ENCODE measurements around the gene RAB11FIP3. TPM values are rescaled to one million over a fixed set of nuclear protein-coding genes. Genes with fewer than 3 reads are reported as not detected.
"Not testable (repeated sequence)": the region's sequence is repeated elsewhere in the genome, so short reads cannot be mapped to it uniquely, and the experiment has no call there.

Gene RAB11FIP3
- total RNA-seq, 1 experiment from 2014 or later, result 33.7 TPM

DNA sequence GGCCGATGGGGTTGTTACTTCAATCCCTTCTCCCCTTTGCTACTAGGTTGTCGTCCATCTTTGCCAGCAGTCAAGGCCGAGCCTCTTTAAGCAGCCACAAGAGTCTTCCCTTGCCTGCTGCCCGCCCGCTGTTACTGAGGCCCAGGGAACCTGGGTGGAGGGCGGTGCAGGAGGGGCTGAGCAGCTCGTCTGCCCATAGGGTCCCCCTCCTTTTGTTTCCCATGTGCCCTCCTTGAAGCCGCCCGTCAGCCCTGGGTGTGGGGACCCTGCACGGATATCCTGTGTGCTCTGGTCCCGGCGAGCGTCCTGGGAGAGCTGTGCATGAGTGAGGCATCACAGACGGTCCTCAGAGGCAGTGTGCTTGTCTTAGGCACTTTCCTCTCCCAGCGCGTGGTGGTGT is 64.2 kb downstream of the RAB11FIP3 start:
- Mint-ChIP-seq H3K27me3 (ENCODE audit: unreplicated experiment) (no peaks in the 10 kb centered on the region), H3K36me3 (ENCODE audit: insufficient read depth, unreplicated experiment) (peaks cover 5% of the 10 kb centered on the region), H3K4me3 (ENCODE audit: low read depth, unreplicated experiment) (no peak overlapping the region), H3K27ac (ENCODE audit: unreplicated experiment) (no peak overlapping the region), H3K9me3 (ENCODE audit: low read depth, unreplicated experiment) (no peaks in the 10 kb centered on the region), H3K4me1 (ENCODE audit: low read depth, unreplicated experiment) (no peaks in the 10 kb centered on the region)
- CTCF ChIA-PET, result no interaction called here
- TF ChIP-seq, protein P1, sequence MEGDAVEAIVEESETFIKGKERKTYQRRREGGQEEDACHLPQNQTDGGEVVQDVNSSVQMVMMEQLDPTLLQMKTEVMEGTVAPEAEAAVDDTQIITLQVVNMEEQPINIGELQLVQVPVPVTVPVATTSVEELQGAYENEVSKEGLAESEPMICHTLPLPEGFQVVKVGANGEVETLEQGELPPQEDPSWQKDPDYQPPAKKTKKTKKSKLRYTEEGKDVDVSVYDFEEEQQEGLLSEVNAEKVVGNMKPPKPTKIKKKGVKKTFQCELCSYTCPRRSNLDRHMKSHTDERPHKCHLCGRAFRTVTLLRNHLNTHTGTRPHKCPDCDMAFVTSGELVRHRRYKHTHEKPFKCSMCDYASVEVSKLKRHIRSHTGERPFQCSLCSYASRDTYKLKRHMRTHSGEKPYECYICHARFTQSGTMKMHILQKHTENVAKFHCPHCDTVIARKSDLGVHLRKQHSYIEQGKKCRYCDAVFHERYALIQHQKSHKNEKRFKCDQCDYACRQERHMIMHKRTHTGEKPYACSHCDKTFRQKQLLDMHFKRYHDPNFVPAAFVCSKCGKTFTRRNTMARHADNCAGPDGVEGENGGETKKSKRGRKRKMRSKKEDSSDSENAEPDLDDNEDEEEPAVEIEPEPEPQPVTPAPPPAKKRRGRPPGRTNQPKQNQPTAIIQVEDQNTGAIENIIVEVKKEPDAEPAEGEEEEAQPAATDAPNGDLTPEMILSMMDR (IDR thresholded peaks at IDR 0.05; ENCODE audit: unreplicated experiment), result no peak
- intact Hi-C loops (cut with micrococcal nuclease; ENCODE audit: unreplicated experiment), result no loop called here
- BruUV-seq (replicated peaks), result no TSS peak
- DNase-seq, result no peak

DNA sequence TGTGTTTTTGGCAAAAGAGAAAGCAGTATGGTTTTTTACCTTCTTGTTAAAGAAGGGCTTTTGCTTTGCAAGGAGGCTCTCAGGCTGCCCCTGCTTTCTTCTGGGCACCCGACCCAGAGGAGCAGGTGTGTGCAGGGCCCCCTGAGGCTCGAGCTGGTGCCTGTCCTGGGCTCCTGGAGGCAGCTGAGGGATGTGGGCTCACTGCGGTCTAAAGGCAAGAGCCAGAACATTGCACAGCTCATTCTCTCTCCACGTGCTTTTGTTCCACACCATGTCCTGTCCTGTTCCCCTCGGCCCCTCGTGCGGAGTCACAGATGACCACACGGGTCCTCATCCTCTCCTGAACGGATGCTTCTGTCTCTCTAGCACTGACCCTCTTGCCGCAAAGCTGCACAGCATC is 65.3 kb downstream of the RAB11FIP3 start:
- Mint-ChIP-seq H3K4me3 (ENCODE audit: low read depth, unreplicated experiment) (no peak overlapping the region), H3K27ac (ENCODE audit: unreplicated experiment) (no peak overlapping the region), H3K27me3 (ENCODE audit: unreplicated experiment) (no peaks in the 10 kb centered on the region), H3K9me3 (ENCODE audit: low read depth, unreplicated experiment) (no peaks in the 10 kb centered on the region), H3K36me3 (ENCODE audit: insufficient read depth, unreplicated experiment) (peaks cover 5% of the 10 kb centered on the region), H3K4me1 (ENCODE audit: low read depth, unreplicated experiment) (no peaks in the 10 kb centered on the region)
- no peak for DNase-seq
- BruUV-seq (replicated peaks), result no TSS peak
- CTCF ChIA-PET, result no interaction called here
- intact Hi-C loops (cut with micrococcal nuclease; ENCODE audit: unreplicated experiment), result no loop called here
- TF ChIP-seq, protein P1 (IDR thresholded peaks at IDR 0.05; ENCODE audit: unreplicated experiment), result no peak

DNA sequence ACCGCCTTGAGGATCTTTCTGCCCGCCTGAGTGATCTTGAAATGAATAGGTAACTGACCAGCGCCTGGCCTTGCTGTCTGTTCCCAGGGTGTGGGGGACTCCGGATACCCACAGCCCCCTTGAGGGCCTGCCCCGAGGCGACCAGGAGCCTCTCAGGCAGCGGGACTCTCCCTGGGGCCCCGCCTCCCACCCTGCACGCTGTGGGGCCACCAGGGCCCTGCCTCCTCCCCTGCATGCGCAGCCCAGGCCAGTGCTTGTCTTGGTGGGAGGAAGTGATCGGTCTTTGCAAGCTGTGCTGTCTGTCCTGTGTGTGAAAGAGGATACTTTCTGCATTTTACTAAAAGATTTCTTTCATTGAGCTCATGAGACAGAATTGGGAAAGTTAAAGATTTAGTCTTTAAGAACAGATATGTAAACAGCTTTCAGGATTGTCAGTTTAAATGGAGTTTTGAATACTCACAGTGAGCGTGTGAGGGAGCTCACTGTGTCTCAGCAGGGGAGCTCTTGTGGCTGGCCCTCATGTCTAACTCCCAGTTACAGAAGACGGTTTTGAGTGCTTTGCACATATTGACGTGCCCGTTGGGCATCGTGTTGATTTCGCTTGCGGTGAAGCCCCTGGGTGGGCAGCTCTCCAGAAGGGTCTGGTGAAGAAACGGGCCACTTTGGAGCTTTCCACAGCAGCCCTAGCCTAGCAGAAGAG is 65.9 kb downstream of the RAB11FIP3 start:
- no TSS peak for BruUV-seq (replicated peaks)
- TF ChIP-seq, protein P1 (IDR thresholded peaks at IDR 0.05; ENCODE audit: unreplicated experiment), result no peak
- DNase-seq, result no peak
- no peaks in the 10 kb centered on the region for H3K4me1 Mint-ChIP-seq (ENCODE audit: low read depth, unreplicated experiment)
- CTCF ChIA-PET, result no interaction called here
- no peak overlapping the region for H3K27ac Mint-ChIP-seq (ENCODE audit: unreplicated experiment)
- H3K4me3 Mint-ChIP-seq (ENCODE audit: low read depth, unreplicated experiment), result no peak overlapping the region
- H3K36me3 Mint-ChIP-seq (ENCODE audit: insufficient read depth, unreplicated experiment), result peaks cover 5% of the 10 kb centered on the region
- H3K9me3 Mint-ChIP-seq (ENCODE audit: low read depth, unreplicated experiment), result no peaks in the 10 kb centered on the region
- no peaks in the 10 kb centered on the region for H3K27me3 Mint-ChIP-seq (ENCODE audit: unreplicated experiment)
- intact Hi-C loops (cut with micrococcal nuclease; ENCODE audit: unreplicated experiment), result no loop called here

DNA sequence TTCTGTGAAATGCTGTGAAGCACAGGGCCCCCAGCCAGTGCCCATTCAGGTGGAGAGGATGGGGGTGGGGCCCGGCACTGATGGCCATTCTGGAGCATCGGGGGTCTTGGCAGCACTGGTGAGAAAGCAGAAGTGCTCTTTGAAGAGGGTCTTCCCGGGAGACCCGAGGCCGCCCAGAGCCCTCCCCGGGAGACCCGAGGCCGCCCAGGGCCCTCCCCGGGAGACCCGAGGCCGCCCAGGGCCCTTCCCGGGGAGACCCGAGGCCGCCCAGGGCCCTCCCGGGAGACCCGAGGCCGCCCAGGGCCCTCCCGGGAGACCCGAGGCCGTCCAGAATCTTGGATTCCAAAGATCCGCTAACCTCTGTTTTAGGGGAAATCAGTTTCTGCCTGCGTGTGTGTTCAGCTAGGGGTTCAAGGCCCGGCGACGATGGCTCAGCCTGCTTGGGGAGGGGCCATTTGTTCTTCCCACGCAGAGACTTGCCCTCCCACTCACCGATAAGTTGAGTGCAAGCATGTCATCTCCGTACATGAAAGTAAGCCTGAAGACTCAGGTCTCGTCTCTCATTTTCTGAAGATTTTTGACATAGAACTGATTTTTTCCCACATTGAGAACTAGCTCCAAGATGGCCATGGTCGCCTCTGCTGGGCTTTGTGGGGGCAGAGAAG is 66.9 kb downstream of the RAB11FIP3 start:
- Mint-ChIP-seq H3K9me3 (ENCODE audit: low read depth, unreplicated experiment) (no peaks in the 10 kb centered on the region), H3K36me3 (ENCODE audit: insufficient read depth, unreplicated experiment) (peaks cover 5% of the 10 kb centered on the region), H3K4me1 (ENCODE audit: low read depth, unreplicated experiment) (no peaks in the 10 kb centered on the region), H3K27me3 (ENCODE audit: unreplicated experiment) (no peaks in the 10 kb centered on the region), H3K27ac (ENCODE audit: unreplicated experiment) (no peak overlapping the region), H3K4me3 (ENCODE audit: low read depth, unreplicated experiment) (no peak overlapping the region)
- intact Hi-C loops (cut with micrococcal nuclease; ENCODE audit: unreplicated experiment), result no loop called here
- CTCF ChIA-PET, result no interaction called here
- DNase-seq, result no peak
- TF ChIP-seq, protein P1 (IDR thresholded peaks at IDR 0.05; ENCODE audit: unreplicated experiment), result no peak
- BruUV-seq (replicated peaks), result no TSS peak

DNA sequence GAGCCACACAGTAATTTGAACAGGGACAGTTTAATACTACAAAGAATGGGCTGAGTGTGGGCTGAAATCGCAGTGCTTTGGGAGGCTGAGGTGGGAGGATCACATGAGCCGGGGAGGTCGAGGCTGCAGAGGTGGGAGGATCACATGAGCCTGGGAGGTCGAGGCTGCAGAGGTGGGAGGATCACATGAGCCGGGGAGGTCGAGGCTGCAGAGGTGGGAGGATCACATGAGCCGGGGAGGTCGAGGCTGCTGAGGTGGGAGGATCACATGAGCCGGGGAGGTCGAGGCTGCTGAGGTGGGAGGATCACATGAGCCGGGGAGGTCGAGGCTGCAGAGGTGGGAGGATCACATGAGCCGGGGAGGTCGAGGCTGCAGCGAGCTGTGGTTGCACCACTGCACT is 69.2 kb downstream of the RAB11FIP3 start:
- H3K27ac Mint-ChIP-seq (ENCODE audit: unreplicated experiment); H3K36me3 Mint-ChIP-seq (ENCODE audit: insufficient read depth, unreplicated experiment); BruUV-seq (replicated peaks); H3K27me3 Mint-ChIP-seq (ENCODE audit: unreplicated experiment); intact Hi-C loops (cut with micrococcal nuclease; ENCODE audit: unreplicated experiment); DNase-seq; H3K9me3 Mint-ChIP-seq (ENCODE audit: low read depth, unreplicated experiment); H3K4me1 Mint-ChIP-seq (ENCODE audit: low read depth, unreplicated experiment); CTCF ChIA-PET; H3K4me3 Mint-ChIP-seq (ENCODE audit: low read depth, unreplicated experiment): not testable (repeated sequence)

Measured in Calu3 (cell line).